Liver (tissue), 9 donors: ENCODE data around the gene MEP1A. TPM values are rescaled to one million over a fixed set of nuclear protein-coding genes. Genes with fewer than 3 reads are reported as not detected.
"Not testable (repeated sequence)": the region's sequence is repeated elsewhere in the genome, so short reads cannot be mapped to it uniquely, and the experiment has no call there.

Source experiments
- DNase-seq: peaks from one replicate; pipeline ENCODE4 v3.0.0-alpha.2; 2017; ENCODE audit warnings: low spot score
- H3K27ac ChIP-seq, 2 donors: one replicate each; pipeline ENCODE4 v1.7.0; 2013; ENCODE audit warnings: inconsistent platforms in 2 of 2, low read length in 2 of 2, control low read depth in 1 of 2, low read depth in 1 of 2, mild to moderate bottlenecking in 1 of 2
- H3K27me3 ChIP-seq, 4 donors: one replicate each; pipeline versions ENCODE4 v1.6.1 to v1.7.0; 2013; ENCODE audit warnings: low read length in 3 of 4, inconsistent platforms in 1 of 4, mild to moderate bottlenecking in 1 of 4, moderate library complexity in 1 of 4; ENCODE audit not compliant: control insufficient read depth in 4 of 4, insufficient read depth in 4 of 4
- H3K36me3 ChIP-seq, 4 donors: one replicate each; pipeline versions ENCODE4 v1.6.1 to v1.7.0; 2013; ENCODE audit warnings: low read length in 3 of 4, mild to moderate bottlenecking in 3 of 4, low read depth in 1 of 4, moderate library complexity in 1 of 4; ENCODE audit not compliant: control insufficient read depth in 4 of 4, insufficient read depth in 3 of 4
- H3K4me1 ChIP-seq, 4 donors: one replicate each; pipeline versions ENCODE4 v1.6.1 to v1.7.0; 2013; ENCODE audit warnings: low read length in 3 of 4, mild to moderate bottlenecking in 3 of 4, moderate library complexity in 1 of 4; ENCODE audit not compliant: control insufficient read depth in 4 of 4, insufficient read depth in 4 of 4
- H3K4me3 ChIP-seq, 3 donors: one replicate each; pipeline versions ENCODE4 v1.6.1 to v1.7.0; 2013; ENCODE audit warnings: low read length in 3 of 3, control low read depth in 1 of 3, low read depth in 1 of 3, mild to moderate bottlenecking in 1 of 3
- H3K9ac ChIP-seq, 2 donors: one replicate each; pipeline ENCODE4 v1.7.0; 2013; ENCODE audit warnings: low read length in 2 of 2, mild to moderate bottlenecking in 2 of 2, moderate library complexity in 2 of 2, control low read depth in 1 of 2, low read depth in 1 of 2
- H3K9me3 ChIP-seq, 4 donors: one replicate each; pipeline versions ENCODE4 v1.6.1 to v1.7.0; 2013; ENCODE audit warnings: low read length in 3 of 4; ENCODE audit not compliant: control insufficient read depth in 4 of 4
- ATF3 ChIP-seq: IDR thresholded peaks from 2 replicates; pipeline ENCODE4 v1.6.1; 2016; ENCODE audit warnings: antibody characterized with exemption
- CTCF ChIP-seq: fragments of 150-350 bp; IDR thresholded peaks from 2 replicates; pipeline ENCODE4 v1.5.1; 2017; ENCODE audit warnings: improper control_type of control experiment, low read depth, low read length; ENCODE audit not compliant: missing input control
- EGR1 ChIP-seq, 2 donors: IDR thresholded peaks; 2 replicates each; pipeline ENCODE4 v1.6.1; 2016 to 2018; ENCODE audit warnings: antibody characterized with exemption in 2 of 2, low read depth in 2 of 2
- FOXA1 ChIP-seq: IDR thresholded peaks from 2 replicates; pipeline ENCODE4 v1.6.1; 2016; ENCODE audit warnings: antibody characterized with exemption
- FOXA2 ChIP-seq: IDR thresholded peaks from 2 replicates; pipeline ENCODE4 v1.6.1; 2016; ENCODE audit warnings: antibody characterized with exemption
- GABPA ChIP-seq, 2 donors: IDR thresholded peaks in 1 of 2; conservative IDR thresholded peaks in 1 of 2; 2 replicates each; pipeline ENCODE4 v1.6.1; 2016; ENCODE audit warnings: antibody characterized with exemption in 2 of 2, mild to moderate bottlenecking in 1 of 2, moderate library complexity in 1 of 2
- HNF4A ChIP-seq, 2 donors: conservative IDR thresholded peaks; 2 replicates each; pipeline ENCODE4 v1.6.1; 2016; ENCODE audit warnings: antibody characterized with exemption in 2 of 2, mild to moderate bottlenecking in 2 of 2
- HNF4G ChIP-seq: IDR thresholded peaks from 2 replicates; pipeline ENCODE4 v1.6.1; 2016; ENCODE audit warnings: antibody characterized with exemption
- JUND ChIP-seq, 2 donors: IDR thresholded peaks; 2 replicates each; pipeline ENCODE4 v1.6.1; 2016; ENCODE audit warnings: antibody characterized with exemption in 2 of 2
- MAX ChIP-seq: IDR thresholded peaks from 2 replicates; pipeline ENCODE4 v1.6.1; 2016; ENCODE audit warnings: antibody characterized with exemption
- NR2F2 ChIP-seq: IDR thresholded peaks from 2 replicates; pipeline ENCODE4 v1.6.1; 2016; ENCODE audit warnings: antibody characterized with exemption
- RAD21 ChIP-seq, 2 donors: IDR thresholded peaks; 2 replicates each; pipeline ENCODE4 v1.6.1; 2016; ENCODE audit warnings: antibody characterized with exemption in 2 of 2, mild to moderate bottlenecking in 2 of 2
- REST ChIP-seq: IDR thresholded peaks from 2 replicates; pipeline ENCODE4 v1.6.1; 2016; ENCODE audit warnings: antibody characterized with exemption, mild to moderate bottlenecking
- RXRA ChIP-seq, 2 donors: IDR thresholded peaks; 2 replicates each; pipeline ENCODE4 v1.6.1; 2017 to 2018; ENCODE audit warnings: antibody characterized with exemption in 2 of 2, mild to moderate bottlenecking in 1 of 2
- SP1 ChIP-seq: IDR thresholded peaks from 2 replicates; pipeline ENCODE4 v1.6.1; 2018; ENCODE audit warnings: antibody characterized with exemption, mild to moderate bottlenecking
- TAF1 ChIP-seq: conservative IDR thresholded peaks from 2 replicates; pipeline ENCODE4 v1.6.1; 2016; ENCODE audit warnings: antibody characterized with exemption, mild to moderate bottlenecking
- YY1 ChIP-seq: IDR thresholded peaks from 2 replicates; pipeline ENCODE4 v1.6.1; 2016; ENCODE audit warnings: antibody characterized with exemption, mild to moderate bottlenecking
- ZBTB33 ChIP-seq: IDR thresholded peaks from 2 replicates; pipeline ENCODE4 v1.6.1; 2016; ENCODE audit warnings: antibody characterized with exemption
- WGBS: extraction: QIAGEN DNeasy Blood & Tissue Kit; methylation state at CpG from one replicate; pipeline ENCODE4 v1.1.7; 2013; 5-methylcytosine and 5-hydroxymethylcytosine counted together
- polyA plus RNA-seq, 2 donors: library from polyadenylated mRNA; stranded (reverse) in 1 of 2; unstranded in 1 of 2; fragments of 200-250 nt in 1 of 2; fragments of >200 nt in 1 of 2; fragmentation: Nextera tagmentation in 1 of 2; extraction: Ambion mirVana in 1 of 2; gene quantifications; one replicate each; pipeline versions ENCODE4 v1.2.1 to v1.2.3, GENCODE V29; 2013 to 2015
- total RNA-seq, 2 donors: library from RNA; depleted of rRNA; stranded (reverse); fragments of >200 nt; gene quantifications; one replicate each; pipeline ENCODE4 v1.2.3, GENCODE V29; 2014
- donor health status: healthy.
- donor health status: healthy.
- donor health status: healthy.
- donor health status: healthy.
- donor health status: healthy.

Gene MEP1A
- total and polyA plus RNA-seq, 4 donors = 0.01 to 1.8 (median 0.08) TPM; not detected in 1

- no peak for DNase-seq
- Histone ChIP-seq H3K27ac (no peak overlapping the region), H3K4me3 (no peak overlapping the region), H3K36me3 (no peaks in the 10 kb centered on the region), H3K9ac (no peak overlapping the region), H3K4me1 (no peaks in the 10 kb centered on the region), H3K27me3 (peaks cover 0 to 2% (median 0%) of the 10 kb centered on the region in 4 donors), H3K9me3 (peaks cover 0 to 4% (median under 1%) of the 10 kb centered on the region in 4 donors)
- TF ChIP-seq GABPA (IDR thresholded peaks at IDR 0.05 in 1 of 2, conservative IDR thresholded peaks at IDR 0.05 in 1 of 2) (no peak), CTCF (no peak), YY1 (no peak), SP1 (no peak), MAX (no peak), RXRA (IDR thresholded peaks at IDR 0.05) (no peak), FOXA1 (no peak), JUND (IDR thresholded peaks at IDR 0.05) (no peak), ZBTB33 (no peak), RAD21 (IDR thresholded peaks at IDR 0.05) (no peak), HNF4A (conservative IDR thresholded peaks at IDR 0.05) (no peak), TAF1 (no peak), FOXA2 (no peak), ATF3 (no peak), REST (no peak), HNF4G (no peak), EGR1 (IDR thresholded peaks at IDR 0.05; ENCODE audit: low read depth in 2 of 2) (no peak), NR2F2 (no peak)
- WGBS = 90% methylated on average over 2 of the region's 2 CpGs
These were observed 29.7 kb upstream of the MEP1A start for GRCh38 chr6:46763466-46763865.

GRCh38 chr6:46764280-46764679 lies 28.9 kb upstream of the MEP1A start:
- not testable (repeated sequence) for H3K36me3 ChIP-seq
- 94% methylated on average over 10 of the region's 10 CpGs for WGBS

More at GRCh38 chr6:46764280-46764679, 28.9 kb upstream of the MEP1A start:
- not testable (repeated sequence) for H3K27me3 ChIP-seq, H3K4me3 ChIP-seq, H3K27ac ChIP-seq, H3K9me3 ChIP-seq, H3K9ac ChIP-seq, DNase-seq, H3K4me1 ChIP-seq
